K562 (cell line): ENCODE measurements around the gene EWSR1.

Source experiments
- BRF1 ChIP-seq: IDR thresholded peaks from 3 replicates; pipeline ENCODE4 v1.6.1; 2011; ENCODE audit warnings: borderline replicate concordance, mild to moderate bottlenecking; ENCODE audit not compliant: insufficient read length; ENCODE audit errors: extremely low read depth
- CBX8 ChIP-seq: fragments of 200-600 bp; sonication (generic); IDR thresholded peaks from 2 replicates; pipeline ENCODE4 v1.6.1; 2012; ENCODE audit warnings: borderline replicate concordance, mixed run types, low read depth, mild to moderate bottlenecking, moderate library complexity, mixed read lengths, low read length, control low read depth, inconsistent platforms; ENCODE audit not compliant: poor library complexity, severe bottlenecking; ENCODE audit errors: extremely low read depth
- CTCF ChIP-seq, 3 experiments: IDR thresholded peaks in 2 of 3; conservative IDR thresholded peaks in 1 of 3; 2 replicates each; pipeline ENCODE4 v1.5.1; 2011 to 2012; ENCODE audit warnings: low read length in 3 of 3, mild to moderate bottlenecking in 3 of 3, control low read depth in 2 of 3, improper control_type of control experiment in 1 of 3, inconsistent platforms in 1 of 3, low read depth in 1 of 3, mixed read lengths in 1 of 3, moderate library complexity in 1 of 3; ENCODE audit not compliant: insufficient read depth in 2 of 3
- ELF1 ChIP-seq: fragments of 200-800 bp; sonication (Bioruptor generic); IDR thresholded peaks from 2 replicates; pipeline ENCODE4 v1.6.1; 2016; ENCODE audit warnings: missing genetic modification characterization, missing compliant biosample characterization
- ELF2 ChIP-seq: fragments of 250-450 bp; sonication (Bioruptor Pico); IDR thresholded peaks from 2 replicates; pipeline ENCODE4 v1.5.0; 2021; ENCODE audit warnings: mild to moderate bottlenecking
- ESRRB ChIP-seq: fragments of 250-450 bp; sonication (Bioruptor Pico); IDR thresholded peaks from 2 replicates; pipeline ENCODE4 v1.5.0; 2020; ENCODE audit warnings: mild to moderate bottlenecking, moderate library complexity, borderline replicate concordance
- MAX ChIP-seq: sonication (generic); formaldehyde crosslinking; IDR thresholded peaks from 2 replicates; pipeline ENCODE4 v1.9.0; 2022; ENCODE audit warnings: mild to moderate bottlenecking, missing genetic modification reagents
- SMAD1 ChIP-seq: fragments of 150-350 bp; IDR thresholded peaks from 2 replicates; pipeline ENCODE4 v1.6.1; 2014; ENCODE audit warnings: low read length, low read depth; ENCODE audit not compliant: partially characterized antibody
- STAT5B ChIP-seq: fragments of 250-450 bp; sonication (Bioruptor Pico); IDR thresholded peaks from 2 replicates; pipeline ENCODE4 v1.8.0; 2021; ENCODE audit warnings: mild to moderate bottlenecking, inconsistent platforms
- TAF1 ChIP-seq: IDR thresholded peaks from 2 replicates; pipeline ENCODE4 v1.6.1; 2011; ENCODE audit warnings: mild to moderate bottlenecking, low read length, moderate library complexity; ENCODE audit not compliant: insufficient read depth, control insufficient read depth, severe bottlenecking; ENCODE audit errors: extremely low read depth
- TSHZ1 ChIP-seq: fragments of 250-450 bp; sonication (Bioruptor Pico); IDR thresholded peaks from 2 replicates; pipeline ENCODE4 v1.4.0; 2020; ENCODE audit warnings: mild to moderate bottlenecking, moderate library complexity

- TF ChIP-seq CBX8 (no peak), ESRRB (CRISPR knock-in tag) (no peak), CTCF (IDR thresholded peaks at IDR 0.05 in 2 of 3, conservative IDR thresholded peaks at IDR 0.05 in 1 of 3; ENCODE audit: insufficient read depth in 2 of 3, low read depth in 1 of 3, low read length in 3 of 3) (no peak), MAX (CRISPR knock-in tag) (no peak), ELF2 (no peak), TSHZ1 (CRISPR knock-in tag) (no peak), ELF1 (no peak), BRF1 (no peak), TAF1 (no peak), SMAD1 (no peak), STAT5B (CRISPR knock-in tag) (no peak)
Measured at GRCh38 chr22:29265929-29266328, 2.1 kb upstream of the EWSR1 start.
